Fibroblast of lung (primary cell): ENCODE measurements around the gene TBL1X.

Experiments used
- CTCF ChIP-seq, 2 donors: IDR thresholded peaks in 1 of 2; conservative IDR thresholded peaks in 1 of 2; 1 replicate in 1 of 2; 2 replicates in 1 of 2; pipeline ENCODE4 v1.5.1; 2011 to 2012; ENCODE audit warnings: low read length in 2 of 2, control low read depth in 1 of 2, inconsistent platforms in 1 of 2, low read depth in 1 of 2, mild to moderate bottlenecking in 1 of 2
- EZH2 ChIP-seq: IDR thresholded peaks from 2 replicates; pipeline ENCODE4 v1.5.1; 2012; ENCODE audit warnings: low read length, control low read depth, mild to moderate bottlenecking; ENCODE audit errors: missing control alignments

- TF ChIP-seq EZH2 (no peak), CTCF (conservative IDR thresholded peaks at IDR 0.05 in 1 of 2, IDR thresholded peaks at IDR 0.05 in 1 of 2; ENCODE audit: low read depth in 1 of 2, low read length in 2 of 2) (no peak)
Observed at GRCh38 chrX:9646471-9647224, 181.8 kb downstream of the TBL1X start.
